A172 (cell line): Measurements from ENCODE around the gene IGF2R. TPM values are rescaled to one million over a fixed set of nuclear protein-coding genes. Genes with fewer than 3 reads are reported as not detected.
A peak's percentile ranks its signal among the peaks of the same experiment; 100 is the strongest.
"Not testable (repeated sequence)": the region's sequence is repeated elsewhere in the genome, so short reads cannot be mapped to it uniquely, and the experiment has no call there.

Experiments
- DNase-seq: peaks from one replicate; pipeline ENCODE4 v3.0.0-alpha.2; 2015; ENCODE audit warnings: low spot score
- total RNA-seq: library from RNA; depleted of rRNA; stranded (reverse); fragments of >200 nt; shearing (Covaris generic); gene quantifications from 2 replicates; pipeline ENCODE4 v1.2.3, GENCODE V29; 2014

IGF2R gene
- total RNA-seq, 1 experiment from 2014 or later = 99.8 TPM

GRCh38 chr6:159953091-159953601 is 15.7 kb upstream of the IGF2R start:
- no peak for DNase-seq

GRCh38 chr6:159955945-159956361 is 12.9 kb upstream of the IGF2R start:
- DNase-seq = no peak

DNA sequence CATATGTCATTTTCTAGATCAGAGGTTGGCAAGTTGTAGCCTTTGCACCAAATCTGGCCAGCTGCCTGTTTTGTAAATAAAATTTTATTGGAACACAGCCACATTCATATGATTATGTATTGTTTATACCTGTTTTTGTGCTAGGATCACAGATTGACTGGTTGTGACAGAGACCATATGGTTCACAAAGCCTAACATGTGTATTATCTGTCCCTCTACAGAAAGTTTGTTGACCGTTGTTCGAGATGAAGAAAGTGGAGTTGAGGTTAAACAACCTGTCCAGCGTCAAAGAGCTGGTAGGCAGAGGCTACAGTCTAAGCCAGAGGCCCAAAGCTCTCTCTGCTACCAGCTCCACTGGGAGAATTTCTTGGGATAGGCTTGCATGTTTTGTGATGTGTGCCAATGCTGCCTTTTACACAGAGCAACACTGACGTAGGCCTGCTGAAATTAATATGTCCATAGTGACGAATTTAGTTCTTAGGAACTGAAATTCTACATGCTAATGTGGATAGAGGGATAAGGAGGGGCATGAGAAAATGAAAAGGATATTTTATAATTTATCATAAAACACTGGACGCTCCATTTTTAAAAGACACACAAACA is 11.7 kb upstream of the IGF2R start:
- DNase-seq = no peak

DNA sequence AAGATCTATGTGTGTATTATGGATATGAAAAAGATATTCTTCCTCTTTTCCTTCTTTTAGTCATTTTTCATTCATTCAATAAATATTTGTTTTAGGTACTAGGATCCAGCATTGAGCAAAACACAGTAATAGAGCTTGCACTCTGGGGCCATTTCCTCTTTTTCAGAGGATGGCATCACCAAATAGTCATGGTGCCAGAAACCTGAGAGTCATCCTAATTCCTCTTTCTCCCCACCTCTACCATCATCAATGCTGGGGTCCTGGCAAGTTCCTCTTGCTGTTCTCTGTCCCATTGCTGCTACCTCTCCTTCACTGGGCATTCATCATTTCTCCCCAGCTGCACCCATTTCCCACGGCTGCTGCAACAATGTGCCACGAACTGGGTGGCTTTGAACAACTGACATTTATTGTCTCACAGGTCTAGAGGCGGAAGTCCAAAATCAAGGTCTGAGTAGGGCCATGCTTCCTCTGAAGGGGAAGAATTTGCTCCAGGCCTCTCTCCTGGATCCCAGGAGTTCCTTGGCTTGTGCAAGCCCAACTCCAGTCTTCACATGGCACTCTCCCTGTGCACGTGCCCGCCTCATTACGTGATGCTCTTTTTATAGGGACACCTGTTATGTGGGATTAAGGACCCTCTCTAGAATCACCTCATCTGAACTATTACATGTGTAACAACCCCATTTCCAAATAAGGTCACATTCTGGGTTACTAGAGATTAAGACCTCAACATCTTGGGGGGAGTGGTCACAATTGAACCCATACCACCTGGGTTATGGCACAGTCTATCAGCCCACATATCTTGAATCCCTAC is 9.5 kb upstream of the IGF2R start:
- no peak for DNase-seq

- no peak for DNase-seq
Observed at GRCh38 chr6:159959976-159960384, 8.9 kb upstream of the IGF2R start.

- no peak for DNase-seq
Observed at GRCh38 chr6:159960485-159960884, 8.4 kb upstream of the IGF2R start.

GRCh38 chr6:159961528-159961927 is 7.4 kb upstream of the IGF2R start:
- peak; percentile 54 for DNase-seq

- no peak for DNase-seq
Observed at GRCh38 chr6:159963111-159963510, 5.8 kb upstream of the IGF2R start.

DNA sequence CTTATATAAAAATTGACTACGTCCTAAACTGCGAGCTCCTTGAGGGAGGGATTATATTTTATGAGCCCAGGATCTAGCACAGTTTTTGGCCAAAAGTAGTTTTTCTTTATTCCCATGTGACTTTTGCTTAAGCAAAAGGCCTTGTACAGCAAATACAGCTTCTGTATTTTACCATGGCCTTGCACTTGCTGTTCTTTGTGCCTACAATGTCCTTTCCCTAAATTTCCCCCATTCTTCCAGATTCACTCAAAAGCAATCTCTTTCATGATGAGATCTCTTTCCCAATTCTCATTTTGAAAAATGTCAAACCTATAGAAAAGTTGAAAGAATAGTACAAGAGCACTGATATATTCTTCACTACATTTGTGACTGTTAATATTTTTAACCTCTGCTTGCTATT is 4.8 kb upstream of the IGF2R start:
- no peak for DNase-seq

GRCh38 chr6:159966339-159966738 is 2.5 kb upstream of the IGF2R start:
- no peak for DNase-seq

GRCh38 chr6:159966981-159967380 is 1.9 kb upstream of the IGF2R start:
- DNase-seq = no peak

GRCh38 chr6:159967621-159968020 is 1.3 kb upstream of the IGF2R start:
- DNase-seq = not testable (repeated sequence)

- no peak for DNase-seq
Observed at GRCh38 chr6:159969204-159969912, 476 bp downstream of the IGF2R start.

DNA sequence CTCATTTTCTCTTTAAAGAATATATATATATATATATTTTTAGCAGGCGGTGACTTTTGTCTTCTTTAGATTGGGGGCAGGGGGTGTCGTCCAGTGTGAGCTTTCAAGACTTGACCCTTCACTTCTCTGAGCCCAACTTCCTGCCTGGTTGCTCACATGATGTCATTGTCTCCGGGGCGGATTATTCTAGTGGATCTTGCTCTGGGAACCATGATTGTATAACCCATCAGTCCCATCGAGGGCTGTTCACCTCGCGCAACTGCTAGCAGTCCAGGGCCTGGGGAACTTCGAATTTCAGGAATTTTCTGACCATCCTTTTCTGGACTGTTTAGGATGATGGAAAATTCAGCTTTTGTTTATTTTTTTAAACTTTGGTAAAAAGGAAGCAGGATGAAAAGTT is 1.0 kb downstream of the IGF2R start:
- peak; percentile 81 for DNase-seq

- DNase-seq = no peak
Observed at GRCh38 chr6:159970659-159971063, 1.8 kb downstream of the IGF2R start.

- DNase-seq = no peak
Observed at GRCh38 chr6:159971341-159972178, 2.7 kb downstream of the IGF2R start.

- no peak for DNase-seq
Observed at GRCh38 chr6:159972506-159973268, 3.8 kb downstream of the IGF2R start.

GRCh38 chr6:159973406-159973805 is 4.5 kb downstream of the IGF2R start:
- DNase-seq = no peak

DNA sequence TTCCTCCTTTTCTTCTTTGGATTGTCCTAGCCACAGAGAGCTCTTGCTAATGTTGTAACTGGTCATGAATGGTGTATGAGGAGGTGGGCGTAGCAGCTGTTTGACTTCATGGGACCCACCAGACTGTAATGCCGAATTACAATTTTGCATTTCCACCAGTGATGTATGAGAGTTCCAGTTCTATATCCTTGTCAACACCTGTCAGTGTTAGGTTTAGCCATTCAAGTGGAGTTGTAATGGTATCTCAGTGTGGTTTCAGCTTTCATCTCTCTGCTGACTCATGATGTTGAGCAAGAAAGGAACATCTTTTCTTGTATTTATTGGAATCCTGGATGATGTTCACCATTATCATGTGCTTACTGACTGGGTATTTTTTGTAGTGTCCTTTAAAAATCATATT is 5.1 kb downstream of the IGF2R start:
- DNase-seq = peak; percentile 47

DNA sequence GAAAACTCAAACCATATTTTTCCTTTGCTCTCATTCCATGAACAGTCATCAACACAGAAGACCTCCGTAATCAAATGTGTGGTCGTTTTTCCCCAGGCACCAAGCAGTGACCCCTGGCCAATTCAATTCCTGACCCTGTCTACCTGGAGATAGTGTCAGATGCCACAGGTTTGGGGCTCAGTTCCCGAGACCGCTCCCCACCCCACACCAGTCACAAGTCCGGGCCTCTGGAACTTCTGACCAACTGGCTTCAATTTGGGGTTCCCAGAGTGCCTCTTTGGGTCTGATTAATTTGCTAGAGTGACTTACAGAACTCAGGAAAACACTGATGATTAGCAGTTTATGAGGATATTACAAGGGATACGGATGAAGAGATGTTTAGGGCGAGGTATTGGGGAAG is 6.0 kb downstream of the IGF2R start:
- no peak for DNase-seq

GRCh38 chr6:159976686-159977254 is 7.9 kb downstream of the IGF2R start:
- DNase-seq = no peak
